HG03439 (cell line): Measurements from ENCODE around the gene THTPA.
"Not testable (repeated sequence)": the region's sequence is repeated elsewhere in the genome, so short reads cannot be mapped to it uniquely, and the experiment has no call there.

Experiments
- ATAC-seq: cut with Tn5 transposase; IDR thresholded peaks from one replicate; pipeline ENCODE4 v1.9.1; 2021; ENCODE audit warnings: mild to moderate bottlenecking, moderate library complexity; ENCODE audit not compliant: unreplicated experiment

The THTPA gene

DNA sequence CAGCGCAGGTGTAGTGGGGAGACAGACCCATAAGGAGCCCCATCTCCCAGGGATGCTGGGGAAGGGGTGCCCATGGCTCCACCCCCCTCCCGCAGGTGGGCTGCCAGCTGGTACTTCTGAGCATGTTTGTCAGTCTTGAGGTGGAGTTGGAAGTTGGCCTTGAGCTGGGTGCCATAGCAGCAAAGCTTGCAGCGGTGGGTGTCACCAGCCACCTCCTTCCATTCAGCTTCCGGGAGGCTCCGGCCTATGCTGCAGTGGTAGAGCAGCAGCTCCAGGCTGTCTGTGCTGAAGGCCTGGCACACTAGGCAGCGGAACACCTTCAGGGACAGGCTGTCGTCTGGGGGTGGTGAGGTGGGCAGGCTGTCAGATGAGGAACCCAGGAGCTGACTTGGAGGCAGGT lies 23.4 kb upstream of the THTPA start:
- no peak for ATAC-seq

DNA sequence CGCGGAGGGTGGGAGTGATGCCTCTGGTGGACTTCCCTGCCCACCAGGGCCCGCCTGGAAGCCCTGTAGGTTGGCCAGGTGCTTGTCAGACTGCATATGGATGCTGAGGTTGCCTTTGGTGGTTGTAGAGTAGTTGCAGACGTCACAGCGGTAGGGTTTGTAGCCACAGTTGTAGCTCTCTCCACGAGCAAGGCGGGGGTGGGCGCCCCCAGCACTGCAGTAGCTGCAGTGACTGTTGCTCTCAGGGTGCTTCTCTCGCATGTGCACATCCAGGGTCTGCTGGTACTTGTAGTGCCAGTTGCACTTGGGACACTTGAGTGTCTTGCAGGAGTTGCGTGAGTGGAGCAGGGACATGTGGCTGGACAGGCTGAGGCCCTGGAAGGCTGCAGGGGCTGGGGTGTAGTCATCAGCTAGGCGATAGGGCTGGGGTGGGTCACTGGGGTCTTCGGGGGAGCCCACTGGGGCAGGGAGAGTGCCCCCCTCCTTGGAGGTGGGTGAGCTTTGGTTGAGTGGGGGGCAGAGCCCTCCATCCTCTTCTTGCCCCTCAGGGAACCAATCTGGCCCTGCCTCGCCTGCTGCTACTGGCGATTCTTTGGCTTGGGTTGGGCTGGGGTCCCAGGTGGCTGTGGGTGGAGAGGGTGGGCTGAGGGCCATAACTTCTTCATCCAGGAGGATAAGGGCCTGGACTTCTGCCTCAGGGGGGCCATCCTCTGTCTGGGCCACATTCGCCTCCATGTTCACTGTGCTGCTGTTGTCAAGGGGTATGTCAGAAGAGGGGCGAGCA lies 22.2 kb upstream of the THTPA start:
- ATAC-seq, result no peak

- no peak for ATAC-seq
Measured at GRCh38 chr14:23535943-23536342, 20.1 kb upstream of the THTPA start.

DNA sequence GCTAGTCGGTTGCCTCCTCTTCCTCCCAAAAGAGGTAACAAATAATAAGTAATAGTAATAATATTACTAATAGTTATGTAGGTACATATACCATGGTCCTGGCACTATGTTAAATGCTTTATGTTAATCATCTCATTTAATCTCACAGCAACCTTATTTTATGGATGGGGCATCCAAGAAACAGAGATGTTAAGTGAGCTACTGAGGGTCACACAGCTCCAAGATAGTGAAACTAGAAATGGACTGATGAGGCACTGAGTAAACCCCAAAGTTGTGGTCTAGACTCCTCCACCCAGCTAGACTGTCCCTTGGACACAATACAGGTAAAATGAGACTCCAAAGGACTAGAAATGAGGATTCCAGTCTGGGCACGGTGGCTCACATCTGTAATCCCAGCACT lies 19.6 kb upstream of the THTPA start:
- ATAC-seq, result no peak

- not testable (repeated sequence) for ATAC-seq
Measured at GRCh38 chr14:23536906-23537305, 19.2 kb upstream of the THTPA start.

DNA sequence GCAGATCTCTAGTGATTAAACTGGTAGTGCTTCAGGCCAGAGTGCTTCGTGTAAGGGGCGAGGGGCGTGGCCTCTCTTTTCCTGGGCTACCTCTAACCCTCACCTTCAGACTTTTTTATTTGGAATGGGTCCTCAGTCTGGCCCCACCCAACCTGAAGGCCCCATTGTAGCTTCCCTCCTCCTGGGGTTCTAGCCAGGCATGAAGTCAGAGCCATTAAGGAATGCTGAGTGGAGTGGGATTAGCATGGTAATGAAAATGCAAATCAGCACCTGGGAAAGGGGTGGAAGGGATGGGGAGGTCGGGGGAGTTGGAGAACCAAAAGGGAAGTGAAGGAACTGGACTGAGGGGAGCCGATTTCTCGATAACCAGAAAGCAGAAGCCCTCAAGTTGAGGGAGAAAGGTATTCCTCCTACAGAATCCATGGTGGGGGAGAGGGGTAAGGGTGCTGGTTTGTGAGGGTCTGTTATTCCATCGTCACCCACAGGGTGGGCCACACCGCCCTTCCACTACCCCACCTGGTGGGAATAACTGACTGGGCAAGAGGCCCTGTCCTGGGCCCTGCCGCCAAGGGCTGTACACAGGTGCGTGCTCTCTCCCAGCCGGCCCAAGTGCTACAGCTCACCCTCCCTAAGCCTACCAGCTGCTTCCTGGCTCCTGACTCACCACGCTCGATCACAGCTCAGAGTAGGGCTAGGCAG lies 18.6 kb upstream of the THTPA start:
- no peak for ATAC-seq

- ATAC-seq, result no peak
Measured at GRCh38 chr14:23538050-23538718, 17.9 kb upstream of the THTPA start.

DNA sequence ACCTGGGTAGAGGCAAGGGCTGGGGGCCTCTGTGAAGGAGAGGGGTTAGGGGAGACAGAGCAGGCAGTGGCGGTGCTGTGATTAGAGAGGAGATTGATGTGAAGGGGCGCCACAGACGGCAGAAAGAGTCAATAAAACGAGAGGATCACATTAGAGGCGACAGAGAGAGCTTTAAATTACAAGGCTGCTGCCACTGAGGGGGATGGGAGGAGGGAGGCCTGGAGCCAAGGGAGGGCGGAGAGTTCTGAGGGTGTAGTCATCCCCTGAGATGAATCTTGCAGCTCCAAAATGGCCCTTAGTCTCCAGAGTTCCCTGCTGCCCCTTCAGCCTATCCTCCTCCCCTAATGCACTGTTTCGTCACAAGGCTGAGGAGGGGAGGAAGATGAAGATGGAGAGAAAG lies 17.3 kb upstream of the THTPA start:
- no peak for ATAC-seq

- peak; percentile 66 for ATAC-seq
Measured at GRCh38 chr14:23539248-23540140, 16.6 kb upstream of the THTPA start.

- ATAC-seq, result no peak
Measured at GRCh38 chr14:23540141-23540469, 16.0 kb upstream of the THTPA start.

DNA sequence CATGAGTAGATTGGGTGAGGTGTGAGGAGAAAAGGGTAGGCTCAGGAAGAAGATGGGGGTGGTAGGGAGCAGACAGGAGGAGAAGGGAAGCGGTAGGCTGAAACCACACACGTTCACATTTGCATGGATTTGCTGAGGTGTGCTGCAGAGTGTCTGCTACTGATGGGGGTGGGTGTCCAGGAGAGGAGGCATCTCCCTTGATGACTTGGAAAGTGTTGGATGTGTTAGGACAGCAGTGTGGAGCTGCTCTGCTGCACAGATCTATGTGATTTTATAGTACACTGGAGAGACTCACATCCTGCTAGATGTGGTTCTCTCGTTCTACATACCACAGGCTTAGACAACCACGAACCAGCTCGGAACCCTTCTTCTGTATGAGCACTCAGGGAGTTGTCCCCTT lies 13.8 kb upstream of the THTPA start:
- ATAC-seq, result no peak

GRCh38 chr14:23543403-23543802 lies 12.7 kb upstream of the THTPA start:
- no peak for ATAC-seq

GRCh38 chr14:23544511-23545447 lies 11.3 kb upstream of the THTPA start:
- no peak for ATAC-seq

DNA sequence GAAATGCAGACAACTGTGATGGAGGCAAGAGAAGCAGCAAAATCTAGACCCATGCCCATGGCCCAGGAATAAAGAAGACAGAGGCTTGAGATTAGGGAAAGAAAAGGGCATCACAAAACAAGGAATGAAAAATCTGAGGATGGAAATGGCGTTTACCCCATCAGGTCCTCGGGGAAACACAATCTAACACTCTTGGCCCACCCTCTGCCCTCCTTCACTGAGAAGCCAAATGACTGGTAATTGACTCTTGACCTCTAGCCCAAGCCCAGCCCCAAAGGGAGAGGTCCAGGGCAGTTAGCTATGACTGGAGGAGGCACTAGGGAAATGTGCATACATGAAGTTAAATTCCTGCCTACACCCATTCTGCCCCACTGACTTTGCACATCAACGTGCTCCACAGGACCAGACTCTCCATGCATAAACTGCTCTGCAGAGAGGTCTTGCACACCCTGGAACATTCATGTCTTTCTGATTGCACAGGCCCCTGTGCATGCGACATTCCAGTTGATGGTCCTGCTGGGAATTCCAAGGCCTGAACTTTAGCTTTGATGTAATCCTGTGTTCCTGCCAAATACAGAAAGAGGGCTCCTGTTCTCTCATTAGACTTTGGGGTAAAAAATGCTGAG lies 10.2 kb upstream of the THTPA start:
- no peak for ATAC-seq

DNA sequence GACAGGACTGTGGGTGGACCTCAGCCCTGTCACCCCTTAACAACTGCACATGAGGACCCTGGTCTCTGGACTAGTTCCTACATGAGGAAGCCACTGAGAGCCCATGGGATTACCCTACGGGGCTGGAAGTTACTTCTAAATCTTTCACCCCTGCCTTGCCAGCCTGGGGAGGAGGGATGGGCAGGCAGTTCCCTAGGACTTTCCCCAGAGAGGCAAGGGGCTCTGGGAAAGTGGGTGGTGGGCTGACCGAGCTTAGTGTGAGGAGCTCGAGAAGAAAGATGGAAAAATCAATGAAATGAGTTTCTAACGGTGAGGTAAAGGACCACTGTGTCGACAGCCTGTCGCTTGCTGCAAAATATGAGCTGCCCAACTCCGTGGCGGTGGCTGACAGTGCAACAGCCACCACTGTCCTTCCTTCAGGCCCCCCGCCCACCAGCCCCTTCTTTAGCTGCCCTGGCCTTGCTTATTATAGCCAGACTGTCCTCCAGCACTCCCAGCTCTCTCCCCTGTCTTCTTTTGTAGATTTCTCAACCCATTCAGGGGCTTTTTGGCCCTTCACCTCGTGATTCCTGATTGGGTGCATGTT lies 9.5 kb upstream of the THTPA start:
- ATAC-seq, result no peak

DNA sequence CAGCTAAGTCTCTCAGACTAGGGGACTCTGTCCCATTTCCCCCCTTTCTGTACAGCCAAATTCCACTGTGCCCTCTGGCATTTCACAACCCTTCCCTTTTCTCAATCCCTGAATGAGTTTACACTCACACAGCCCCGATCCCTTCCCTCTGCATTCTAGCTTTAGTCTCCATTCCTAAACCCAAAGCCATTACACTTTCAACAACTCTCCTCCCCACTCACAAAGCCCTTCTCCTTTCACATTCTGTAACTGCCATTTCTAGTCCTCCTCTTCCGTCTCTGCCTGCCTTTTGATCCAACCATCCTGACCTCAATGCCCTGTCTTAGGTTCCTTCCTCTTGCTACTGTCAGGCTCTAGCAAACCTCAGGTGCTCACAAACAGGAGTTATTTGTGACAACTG lies 8.1 kb upstream of the THTPA start:
- no peak for ATAC-seq

GRCh38 chr14:23548351-23549318 lies 7.4 kb upstream of the THTPA start:
- ATAC-seq, result no peak
